Adrenal gland (tissue), 12 donors: ENCODE measurements around the gene MARS1. TPM values are rescaled to one million over a fixed set of nuclear protein-coding genes. Genes with fewer than 3 reads are reported as not detected.

Source experiments
- DNase-seq, 7 donors: peaks; one replicate each; pipeline ENCODE4 v3.0.0-alpha.2; 2019 to 2020
- H3K27ac ChIP-seq, 5 donors: fragments of 200-600 bp; sonication (generic) in 4 of 5; 1 replicate in 3 of 5; 2 replicates in 2 of 5; pipeline versions ENCODE4 v1.5.1 to v1.8.0; 2016 to 2020; ENCODE audit warnings: mild to moderate bottlenecking in 1 of 5
- H3K27me3 ChIP-seq: fragments of 200-600 bp; 2 replicates; pipeline ENCODE4 v1.8.0; 2021
- H3K36me3 ChIP-seq, 2 donors: fragments of 200-600 bp; replicated peaks in 1 of 2; 1 replicate in 1 of 2; 2 replicates in 1 of 2; pipeline versions ENCODE4 v1.5.1 to v1.8.0; 2018 to 2022
- H3K4me1 ChIP-seq, 2 donors: fragments of 200-600 bp; replicated peaks in 1 of 2; 1 replicate in 1 of 2; 2 replicates in 1 of 2; pipeline versions ENCODE4 v1.5.1 to v1.8.0; 2018 to 2021
- H3K4me3 ChIP-seq, 4 donors: fragments of 200-600 bp; sonication (generic) in 3 of 4; one replicate each; pipeline ENCODE4 v1.5.1; 2016 to 2018
- H3K9me3 ChIP-seq, 3 donors: fragments of 200-600 bp; sonication (generic) in 1 of 3; replicated peaks in 1 of 3; 1 replicate in 2 of 3; 2 replicates in 1 of 3; pipeline versions ENCODE4 v1.5.1 to v1.8.0; 2016 to 2021
- CTCF ChIP-seq, 6 experiments: fragments of 450-650 bp in 4 of 6; fragments of 200-600 bp in 2 of 6; sonication (generic) in 1 of 6; IDR thresholded peaks; 1 replicate in 5 of 6; 2 replicates in 1 of 6; pipeline versions ENCODE4 v1.5.1 to v1.8.0; 2016 to 2021; ENCODE audit warnings: antibody characterized with exemption in 6 of 6, mild to moderate bottlenecking in 2 of 6, moderate library complexity in 1 of 6
- POLR2A ChIP-seq, 2 donors: fragments of 450-650 bp; IDR thresholded peaks; one replicate each; pipeline ENCODE4 v1.6.1; 2017; ENCODE audit warnings: antibody characterized with exemption in 2 of 2, mild to moderate bottlenecking in 2 of 2, moderate library complexity in 1 of 2
- WGBS, 4 donors: extraction: QIAGEN DNeasy Blood & Tissue Kit in 2 of 4; methylation state at CpG; one replicate each; pipeline versions ENCODE4 v1.1.5 to v1.1.7; 2013 to 2017; 5-methylcytosine and 5-hydroxymethylcytosine counted together
- intact Hi-C, 2 donors: fragments of 100-400 bp; cut with DNase I; formaldehyde crosslinking; loops; one replicate each; pipeline versions ENCODE4 v1.14.1 to v1.15.0; 2022 to 2023
- polyA plus RNA-seq, 3 donors: library from polyadenylated mRNA; stranded (reverse); fragments of 200-250 nt in 2 of 3; fragments of 350-450 nt in 1 of 3; fragmentation: Illumina TruSeq in 1 of 3; extraction: RNeasy Lipid Tissue Mini Kit (QIAGEN cat#74804) in 1 of 3; gene quantifications; one replicate each; pipeline ENCODE4 v1.2.3, GENCODE V29; 2013 to 2014
- total RNA-seq, 9 donors: library from RNA; depleted of rRNA in 4 of 9; stranded (reverse); fragments of >200 nt in 4 of 9; fragments of 120-200 nt in 1 of 9; fragmentation: NEBNext Ultra II Directional in 1 of 9; extraction: Animal tissue kit (Norgen Biotek cat#: 25700) in 1 of 9; gene quantifications; one replicate each; pipeline versions ENCODE4 v1.1.0 to v1.2.4, GENCODE V29; 2013 to 2023
- donor health status: healthy with polysubstance abuse.
- donor health status: Bipolar disorder and iron deficiency.
- donor health status: DM: yes; HTN: yes; CAD: no.
- donor health status: DM: no; HTN: no; CAD: no.
- donor health status: DM: no; HTN: no; CAD: no.
- donor health status: DM: yes; HTN: yes; CAD: no.

The MARS1 gene
- total and polyA plus RNA-seq, 12 donors = 38.3 to 210 (median 135) TPM

- no peak for TF ChIP-seq POLR2A (IDR thresholded peaks at IDR 0.05)
- TF ChIP-seq CTCF (IDR thresholded peaks at IDR 0.05) = no peak
- no peak overlapping the region for H3K27ac ChIP-seq
- WGBS, 4 donors = 68 to 92% (median 79%) methylated on average over 3 of the region's 3 CpGs
- peaks cover 11 to 14% of the 10 kb centered on the region in 2 donors for H3K4me1 ChIP-seq
- intact Hi-C loops = no loop called here
- H3K4me3 ChIP-seq = no peak overlapping the region
- DNase-seq = no peak
- no peaks in the 10 kb centered on the region for H3K36me3 ChIP-seq
- H3K9me3 ChIP-seq = no peaks in the 10 kb centered on the region
- H3K27me3 ChIP-seq = peaks cover 26% of the 10 kb centered on the region
Measured at GRCh38 chr12:57472391-57472790, 15.5 kb upstream of the MARS1 start.

GRCh38 chr12:57473392-57473791 is 14.5 kb upstream of the MARS1 start:
- Histone ChIP-seq H3K9me3 (no peaks in the 10 kb centered on the region), H3K27ac (no peak overlapping the region), H3K4me1 (peaks cover 11 to 14% of the 10 kb centered on the region in 2 donors), H3K27me3 (peaks cover 26% of the 10 kb centered on the region), H3K36me3 (no peaks in the 10 kb centered on the region), H3K4me3 (no peak overlapping the region)
- no peak for DNase-seq
- WGBS, 4 donors = 45 to 54% (median 46%) methylated on average over 3 of the region's 3 CpGs
- no peak for TF ChIP-seq CTCF (IDR thresholded peaks at IDR 0.05)
- no peak for TF ChIP-seq POLR2A (IDR thresholded peaks at IDR 0.05)
- intact Hi-C loops = no loop called here

DNA sequence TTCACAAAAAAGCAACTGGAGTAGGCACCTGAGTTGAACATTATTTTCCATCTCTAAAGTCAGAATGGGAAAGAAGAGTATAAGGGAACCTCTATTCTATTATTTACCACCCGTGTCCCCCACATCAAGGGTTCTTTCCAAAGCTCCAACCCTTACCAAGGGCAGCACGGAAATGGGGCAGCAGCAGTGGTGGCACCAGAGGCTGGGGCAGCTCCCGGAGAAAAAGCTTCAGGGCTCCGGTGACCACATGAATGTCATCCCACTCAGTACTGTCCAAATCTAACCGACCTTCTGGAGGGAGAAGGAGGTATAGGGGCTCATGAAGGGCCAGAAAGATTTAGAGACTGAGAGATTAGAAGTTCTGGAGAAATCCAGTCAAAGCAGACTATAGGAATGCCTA is 14.0 kb upstream of the MARS1 start:
- H3K4me1 ChIP-seq = peaks cover 11 to 14% of the 10 kb centered on the region in 2 donors
- H3K4me3 ChIP-seq = no peak overlapping the region
- intact Hi-C loops = no loop called here
- no peaks in the 10 kb centered on the region for H3K9me3 ChIP-seq
- H3K27me3 ChIP-seq = peaks cover 26% of the 10 kb centered on the region
- no peak for DNase-seq
- TF ChIP-seq CTCF (IDR thresholded peaks at IDR 0.05) (no peak), POLR2A (IDR thresholded peaks at IDR 0.05) (no peak)
- 81 to 89% (median 85%) methylated on average over 5 of the region's 5 CpGs for WGBS, 4 donors
- H3K27ac ChIP-seq = no peak overlapping the region
- no peaks in the 10 kb centered on the region for H3K36me3 ChIP-seq

DNA sequence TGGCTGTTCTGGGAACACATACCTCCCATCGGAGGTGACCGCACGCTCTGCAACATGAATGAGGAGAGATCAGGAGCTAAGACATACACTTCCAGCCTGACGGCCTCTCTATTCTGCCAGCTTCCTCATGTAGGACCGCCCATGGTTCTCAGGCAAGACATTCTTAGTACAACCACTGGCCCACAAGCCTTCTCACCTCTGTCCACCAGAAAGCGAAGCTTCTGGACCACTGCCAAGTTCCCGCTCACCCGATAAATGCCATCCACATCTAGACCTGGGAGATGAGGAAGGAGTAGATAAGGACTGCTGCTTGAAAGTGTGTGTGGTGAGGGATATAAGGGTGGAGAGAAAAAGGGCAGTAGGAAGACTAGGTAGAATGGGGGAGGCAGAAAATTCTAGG is 13.4 kb upstream of the MARS1 start:
- Histone ChIP-seq H3K9me3 (no peaks in the 10 kb centered on the region), H3K27ac (no peak overlapping the region), H3K36me3 (no peaks in the 10 kb centered on the region), H3K4me3 (no peak overlapping the region), H3K27me3 (peaks cover 26% of the 10 kb centered on the region), H3K4me1 (peaks cover 11 to 14% of the 10 kb centered on the region in 2 donors)
- intact Hi-C loops = no loop called here
- 69 to 75% (median 70%) methylated on average over 8 of the region's 8 CpGs for WGBS, 4 donors
- TF ChIP-seq POLR2A (IDR thresholded peaks at IDR 0.05) (no peak), CTCF (IDR thresholded peaks at IDR 0.05) (no peak)
- no peak for DNase-seq
